ENCODE results near the gene PHTF2.

The PHTF2 gene

GRCh38 chr7:77893813-77894212, 95.2 kb downstream of the PHTF2 start:
- H3K4me3 ChIP-seq (ENCODE audit: control insufficient read depth, low read depth, low read length), result no peak overlapping the region
- no peak for DNase-seq (ENCODE audit: low read depth)
- TF ChIP-seq CTCF (IDR thresholded peaks at IDR 0.05; ENCODE audit: control insufficient read depth, insufficient read depth, low read depth, low read length, missing control alignments), result no peak

DNA sequence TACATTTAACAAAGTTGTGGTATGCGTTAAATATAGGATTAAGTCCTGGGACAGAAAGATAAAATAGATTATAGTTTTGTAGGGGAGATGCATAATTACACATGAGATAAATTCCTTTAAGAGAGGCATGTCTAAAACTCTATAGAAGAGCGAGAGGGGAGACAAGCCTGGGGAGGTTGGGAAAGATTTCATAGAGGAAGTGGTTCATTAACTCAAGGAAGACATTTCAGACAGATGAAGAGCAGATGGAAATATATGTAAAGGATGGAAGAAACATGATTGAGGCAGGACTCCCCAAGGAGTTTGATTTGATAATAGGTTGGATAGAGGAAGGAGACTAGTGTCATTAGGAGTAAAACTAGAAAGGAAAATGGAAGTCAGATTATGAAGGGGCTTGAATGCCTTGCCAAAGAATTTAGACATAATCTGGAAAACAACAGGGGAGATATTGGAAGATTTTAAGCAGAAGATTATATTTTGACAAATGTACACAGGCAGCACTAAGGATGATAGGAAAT, 96.1 kb downstream of the PHTF2 start:
- no peak overlapping the region for H3K4me3 ChIP-seq (ENCODE audit: control insufficient read depth, low read depth, low read length)
- no peak for DNase-seq (ENCODE audit: low read depth)
- no peak for TF ChIP-seq CTCF (IDR thresholded peaks at IDR 0.05; ENCODE audit: control insufficient read depth, insufficient read depth, low read depth, low read length, missing control alignments)

GRCh38 chr7:77895905-77896304, 97.3 kb downstream of the PHTF2 start:
- TF ChIP-seq CTCF (IDR thresholded peaks at IDR 0.05; ENCODE audit: control insufficient read depth, insufficient read depth, low read depth, low read length, missing control alignments), result no peak
- DNase-seq (ENCODE audit: low read depth), result no peak
- no peak overlapping the region for H3K4me3 ChIP-seq (ENCODE audit: control insufficient read depth, low read depth, low read length)

GRCh38 chr7:77897004-77897547, 98.5 kb downstream of the PHTF2 start:
- no peak for TF ChIP-seq CTCF (IDR thresholded peaks at IDR 0.05; ENCODE audit: control insufficient read depth, insufficient read depth, low read depth, low read length, missing control alignments)
- no peak for DNase-seq (ENCODE audit: low read depth)

GRCh38 chr7:77899516-77899915, 100.9 kb downstream of the PHTF2 start:
- no peak for TF ChIP-seq CTCF (IDR thresholded peaks at IDR 0.05; ENCODE audit: control insufficient read depth, insufficient read depth, low read depth, low read length, missing control alignments)
- H3K4me3 ChIP-seq (ENCODE audit: control insufficient read depth, low read depth, low read length), result no peak overlapping the region
- DNase-seq (ENCODE audit: low read depth), result no peak

More at GRCh38 chr7:77897004-77897547, 98.5 kb downstream of the PHTF2 start:
- H3K4me3 ChIP-seq (ENCODE audit: control insufficient read depth, low read depth, low read length), result no peak overlapping the region

DNA sequence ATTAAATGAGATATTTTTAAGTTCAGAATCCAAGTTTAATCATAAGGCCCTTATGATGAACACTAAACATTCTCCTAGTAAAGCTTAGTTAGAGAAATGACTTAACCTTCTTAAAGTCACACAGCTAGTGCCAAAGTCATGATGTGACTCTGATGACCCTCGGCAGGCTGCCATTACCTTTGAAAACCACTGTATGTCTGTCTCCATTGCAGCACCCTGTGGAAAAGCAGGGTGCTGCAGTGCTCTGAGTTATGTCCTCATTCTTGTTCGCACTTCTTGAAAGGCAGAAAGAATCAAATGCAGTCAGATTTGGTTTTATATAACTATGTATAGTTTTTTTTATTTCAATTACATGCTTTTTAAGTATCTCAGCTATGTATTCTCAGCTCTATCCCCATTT, 105.0 kb downstream of the PHTF2 start:
- DNase-seq (ENCODE audit: low read depth), result no peak
- H3K4me3 ChIP-seq (ENCODE audit: control insufficient read depth, low read depth, low read length), result no peak overlapping the region
- TF ChIP-seq CTCF (IDR thresholded peaks at IDR 0.05; ENCODE audit: control insufficient read depth, insufficient read depth, low read depth, low read length, missing control alignments), result peak; percentile 51
